Hematopoietic multipotent progenitor cell treated with erythropoietin and hydrocortisone succinate and interleukin-3 and kit ligand, for 15 days (in vitro differentiated cells): Measurements from ENCODE around the gene CELF2.

Experiments used
- DNase-seq: peaks from one replicate; pipeline ENCODE4 v3.0.0-alpha.2; 2015; ENCODE audit warnings: low spot score

CELF2 gene

DNA sequence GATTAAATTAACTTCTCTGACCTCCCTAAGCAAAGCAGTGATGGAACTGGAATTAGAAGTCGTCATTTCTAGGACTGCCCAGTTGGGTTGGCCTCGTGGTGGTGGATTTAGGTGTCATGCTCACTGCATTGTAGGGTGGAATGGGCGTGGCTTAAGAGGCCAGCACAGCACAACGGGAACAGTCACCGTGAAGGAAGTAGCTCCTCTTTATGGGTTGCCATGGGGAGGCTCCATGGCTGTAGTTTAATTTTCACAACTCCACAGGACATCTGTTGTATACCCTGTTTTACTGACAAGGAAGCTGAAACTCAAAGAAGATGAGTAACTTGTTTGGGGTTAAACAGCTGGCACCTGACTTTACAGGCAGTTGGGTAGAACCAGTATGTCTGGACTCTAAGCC lies 208.3 kb downstream of the CELF2 start:
- no peak for DNase-seq

DNA sequence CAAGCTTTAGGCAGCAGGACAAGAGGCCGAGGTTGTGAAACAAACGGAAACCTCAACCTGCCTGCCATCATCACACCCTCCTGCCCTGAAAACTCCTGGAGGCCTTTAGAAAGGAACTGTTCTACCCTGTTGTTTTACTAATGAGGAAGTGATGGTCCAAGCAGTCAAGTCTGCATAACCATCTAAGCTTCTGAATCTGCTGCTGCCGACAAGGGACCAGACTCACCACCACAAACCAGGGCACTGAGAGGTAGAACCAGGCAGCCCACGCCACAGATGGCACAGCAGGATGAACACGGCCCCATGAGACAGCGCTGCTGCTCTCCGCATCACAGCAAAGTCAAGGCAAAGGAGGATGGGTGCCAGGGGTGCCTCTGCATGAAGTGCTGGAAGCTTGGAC lies 209.4 kb downstream of the CELF2 start:
- no peak for DNase-seq

DNA sequence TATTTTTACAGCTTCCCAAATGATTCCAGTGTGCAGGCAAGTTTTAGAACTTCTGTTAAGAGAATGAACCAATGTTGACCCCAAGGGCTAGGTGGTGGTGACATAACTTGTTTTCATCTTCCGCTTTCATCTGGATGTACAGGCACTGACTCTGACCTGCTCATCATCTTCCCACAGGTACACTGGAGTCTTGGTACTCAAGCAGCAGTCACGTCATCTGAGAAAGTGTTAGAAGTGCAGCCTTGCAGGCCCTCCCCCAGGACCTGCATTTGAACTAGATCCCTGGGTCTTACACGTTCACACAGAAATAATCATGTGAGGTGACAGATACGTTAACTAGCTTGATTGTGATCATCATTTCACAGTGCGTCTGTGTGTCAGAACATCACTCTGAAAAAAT lies 212.2 kb downstream of the CELF2 start:
- DNase-seq = no peak

DNA sequence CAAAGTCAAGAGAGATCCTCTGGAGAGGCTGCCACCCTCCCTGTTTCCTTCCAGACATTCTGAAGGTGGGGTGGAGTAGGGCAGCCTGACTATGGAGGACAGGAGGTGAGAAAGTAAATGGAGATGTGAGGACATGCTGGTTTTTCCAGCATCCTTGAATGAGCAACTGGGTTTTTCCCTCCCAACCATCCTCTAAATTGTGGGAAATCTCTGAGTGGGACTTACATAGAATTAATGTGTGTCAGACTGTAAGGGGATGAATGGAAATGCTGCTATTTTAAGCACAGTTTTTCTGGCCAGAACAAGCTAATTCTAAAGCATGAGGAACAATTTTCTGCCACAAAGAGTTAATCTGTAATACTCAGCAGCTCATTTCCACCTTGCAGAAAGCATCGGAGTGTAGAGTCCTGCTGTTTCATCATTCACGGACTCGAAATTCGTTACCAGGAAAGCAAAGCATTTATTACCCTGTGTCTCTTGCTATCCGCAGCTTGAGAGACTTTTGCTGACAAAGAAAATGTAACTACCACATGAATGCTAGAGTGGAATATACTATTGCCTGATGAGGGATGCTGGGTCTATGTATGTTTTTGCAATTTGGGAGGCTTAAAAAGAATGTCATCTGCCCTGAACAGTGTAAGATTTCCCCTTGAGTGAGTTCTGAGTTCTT lies 213.0 kb downstream of the CELF2 start:
- no peak for DNase-seq

DNA sequence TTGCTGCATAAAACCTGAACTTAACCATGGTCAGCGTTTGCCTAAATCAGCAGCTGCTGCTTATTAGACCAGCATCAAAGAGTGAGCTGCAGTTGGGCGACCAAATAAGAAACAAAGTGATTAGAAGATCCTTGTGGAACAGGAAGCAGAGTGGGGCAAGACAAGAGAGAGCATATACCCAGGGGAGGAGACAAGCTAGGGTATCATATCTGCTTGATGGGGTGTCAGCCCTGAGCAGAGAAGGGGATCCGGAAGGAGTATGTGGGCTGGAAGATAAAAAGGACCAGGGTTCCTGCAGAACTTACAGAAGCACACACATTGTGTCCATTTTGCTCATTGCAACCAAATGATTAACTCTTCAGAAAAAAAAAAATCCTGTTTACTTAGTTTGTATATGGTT lies 213.6 kb downstream of the CELF2 start:
- DNase-seq = no peak

DNA sequence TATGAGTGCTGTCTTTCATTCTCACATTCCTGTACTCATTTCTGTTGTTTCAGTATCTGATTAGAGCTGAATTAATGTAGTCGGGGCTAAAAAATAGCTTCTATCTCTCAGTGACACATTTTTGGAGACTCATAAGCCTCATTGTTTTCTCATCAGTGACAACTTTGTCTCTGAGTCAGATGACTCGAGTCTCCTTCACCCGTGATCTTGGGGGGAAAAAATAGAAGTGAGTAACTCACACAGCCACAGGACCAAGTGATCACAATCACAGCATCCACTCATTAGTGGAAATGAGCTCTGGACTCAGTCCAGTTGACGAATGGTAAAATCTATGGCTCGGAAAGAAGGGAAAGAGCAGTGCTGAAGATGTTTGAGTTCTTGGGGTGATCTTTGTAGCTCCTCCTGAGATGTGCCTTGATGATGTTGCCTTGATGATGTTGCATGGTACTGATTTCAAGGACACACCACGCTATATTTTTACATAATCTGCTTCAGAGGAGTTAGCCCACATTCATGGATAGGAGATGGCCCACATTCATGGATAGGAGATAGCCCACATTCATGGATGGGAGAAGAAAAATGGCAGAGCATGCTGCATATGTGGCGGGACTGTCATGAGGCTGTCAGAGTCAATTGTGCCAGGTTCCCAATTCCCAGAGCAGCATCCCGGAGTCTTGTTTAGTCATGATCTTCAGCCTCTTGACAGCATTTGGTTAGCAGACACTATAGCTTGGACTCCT lies 214.7 kb downstream of the CELF2 start:
- no peak for DNase-seq

DNA sequence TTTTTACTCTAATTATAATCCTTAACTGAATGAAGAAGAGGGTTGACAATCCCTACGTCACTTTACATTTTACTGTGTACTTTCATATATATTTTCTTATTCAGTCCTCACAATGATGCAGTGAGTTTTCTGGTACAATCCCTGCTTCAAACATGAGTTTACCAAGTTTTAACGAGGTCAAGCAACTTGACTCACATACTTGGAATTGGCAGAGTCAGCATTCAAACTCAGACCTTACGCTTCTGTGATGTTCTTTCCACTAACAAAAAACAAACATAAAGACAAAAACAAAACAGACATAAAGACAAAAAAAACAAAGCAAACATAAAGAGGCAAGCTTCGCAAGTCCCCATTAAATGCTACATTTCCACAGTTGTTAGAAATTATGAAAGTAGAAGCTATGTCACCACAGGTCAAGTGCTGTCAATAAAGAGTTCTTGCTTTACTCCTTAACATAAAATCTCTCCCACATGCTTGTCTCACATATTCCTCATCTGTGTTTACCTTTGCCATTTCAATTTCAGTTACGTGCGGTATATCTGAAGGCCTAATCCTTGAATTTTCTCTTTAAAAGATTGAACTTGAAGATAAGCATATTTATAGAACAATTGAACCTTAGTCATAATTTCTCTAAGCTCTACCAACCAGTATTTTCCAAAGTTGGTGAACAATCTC lies 217.3 kb downstream of the CELF2 start:
- DNase-seq = no peak

DNA sequence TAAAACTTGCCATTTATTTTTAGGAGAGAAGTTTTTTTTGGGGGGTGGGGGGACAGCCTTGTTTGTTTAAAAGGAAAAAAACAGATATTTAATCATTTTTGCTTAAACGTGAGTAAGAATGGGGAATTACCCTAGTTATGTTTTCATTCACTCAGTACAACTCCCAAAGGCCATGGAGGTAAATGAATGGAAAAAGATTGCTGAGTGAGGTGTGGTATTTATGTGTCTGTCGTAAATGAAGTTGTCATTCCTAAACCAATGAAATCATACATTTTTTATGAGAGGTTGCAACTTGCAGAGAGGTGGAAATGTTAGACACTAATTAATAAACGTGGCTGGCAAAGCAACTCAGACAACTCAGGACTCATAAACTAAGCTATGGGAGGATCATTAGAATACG lies 218.1 kb downstream of the CELF2 start:
- no peak for DNase-seq

DNA sequence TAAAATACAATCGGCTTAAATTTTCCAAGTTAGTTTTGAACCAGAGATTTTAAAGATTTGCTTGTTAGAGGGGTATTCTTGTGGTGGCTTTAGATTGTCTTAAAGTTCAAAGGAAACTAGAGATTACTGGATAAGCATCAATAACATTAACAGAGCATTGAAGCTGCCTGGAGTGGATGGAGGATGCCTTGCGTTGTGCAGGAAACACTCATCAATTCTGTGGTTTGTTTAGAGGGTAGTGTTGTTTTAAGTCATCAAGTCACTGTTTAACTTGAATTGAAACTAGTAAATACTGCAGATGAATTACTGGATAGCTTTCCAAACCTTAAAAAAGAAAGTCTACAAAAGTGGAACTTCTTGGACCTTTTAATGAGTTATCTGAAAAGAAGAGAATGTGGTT lies 218.6 kb downstream of the CELF2 start:
- DNase-seq = no peak

DNA sequence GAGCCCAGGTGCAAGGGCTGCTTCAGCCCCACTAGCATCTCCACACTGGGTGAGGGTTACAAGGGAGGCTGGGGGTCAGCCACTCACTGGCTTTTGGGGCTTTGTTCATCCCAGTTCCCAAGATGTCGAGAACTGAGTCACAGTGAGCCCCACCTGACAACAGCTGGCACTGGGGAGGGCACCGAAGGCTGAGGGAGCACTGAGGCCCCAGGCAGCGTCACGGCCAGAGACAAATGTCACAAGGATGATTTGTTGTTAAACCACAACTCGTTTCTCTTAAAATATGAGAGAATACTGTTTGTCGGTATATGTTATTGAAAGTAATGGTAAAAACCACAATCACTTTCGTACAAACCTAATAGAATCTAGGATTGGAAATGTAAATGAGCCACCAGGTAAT lies 219.9 kb downstream of the CELF2 start:
- no peak for DNase-seq

DNA sequence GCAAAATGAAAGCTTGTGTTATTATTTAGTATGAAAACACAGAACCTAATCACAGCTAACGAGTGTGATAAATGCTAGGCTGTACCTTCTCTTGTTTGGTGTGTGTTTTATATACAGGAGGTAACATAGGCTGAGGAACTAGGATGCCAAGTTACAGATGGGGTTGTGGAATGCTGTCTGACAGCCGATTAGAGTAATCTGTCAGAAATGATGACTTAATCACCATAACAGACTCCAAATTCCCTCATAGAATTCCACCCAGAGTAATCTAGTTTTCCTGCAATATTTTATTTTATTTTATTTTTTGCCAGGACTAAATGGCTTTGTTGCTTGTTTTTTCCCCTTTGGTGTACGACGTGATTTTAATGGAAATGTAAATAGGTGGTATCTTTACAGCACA lies 221.2 kb downstream of the CELF2 start:
- DNase-seq = no peak

DNA sequence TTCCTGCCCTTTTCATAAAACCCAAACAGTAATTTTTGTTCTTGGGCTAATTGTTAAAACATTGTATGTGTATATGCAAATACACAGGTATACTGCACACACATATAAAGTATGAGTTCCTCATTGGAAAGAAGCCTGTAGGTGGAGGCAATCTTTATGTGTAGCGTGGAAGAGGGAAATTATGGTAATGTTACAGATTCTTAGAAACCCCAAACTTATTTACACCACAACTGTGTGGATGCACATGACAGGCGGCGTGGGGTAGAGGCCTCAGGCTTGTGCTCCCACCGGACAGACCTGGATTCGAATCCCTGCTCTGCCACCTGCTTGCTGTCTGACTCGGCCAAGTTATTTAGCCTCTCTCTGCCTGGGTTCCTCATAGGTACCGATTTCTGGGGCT lies 223.0 kb downstream of the CELF2 start:
- no peak for DNase-seq

DNA sequence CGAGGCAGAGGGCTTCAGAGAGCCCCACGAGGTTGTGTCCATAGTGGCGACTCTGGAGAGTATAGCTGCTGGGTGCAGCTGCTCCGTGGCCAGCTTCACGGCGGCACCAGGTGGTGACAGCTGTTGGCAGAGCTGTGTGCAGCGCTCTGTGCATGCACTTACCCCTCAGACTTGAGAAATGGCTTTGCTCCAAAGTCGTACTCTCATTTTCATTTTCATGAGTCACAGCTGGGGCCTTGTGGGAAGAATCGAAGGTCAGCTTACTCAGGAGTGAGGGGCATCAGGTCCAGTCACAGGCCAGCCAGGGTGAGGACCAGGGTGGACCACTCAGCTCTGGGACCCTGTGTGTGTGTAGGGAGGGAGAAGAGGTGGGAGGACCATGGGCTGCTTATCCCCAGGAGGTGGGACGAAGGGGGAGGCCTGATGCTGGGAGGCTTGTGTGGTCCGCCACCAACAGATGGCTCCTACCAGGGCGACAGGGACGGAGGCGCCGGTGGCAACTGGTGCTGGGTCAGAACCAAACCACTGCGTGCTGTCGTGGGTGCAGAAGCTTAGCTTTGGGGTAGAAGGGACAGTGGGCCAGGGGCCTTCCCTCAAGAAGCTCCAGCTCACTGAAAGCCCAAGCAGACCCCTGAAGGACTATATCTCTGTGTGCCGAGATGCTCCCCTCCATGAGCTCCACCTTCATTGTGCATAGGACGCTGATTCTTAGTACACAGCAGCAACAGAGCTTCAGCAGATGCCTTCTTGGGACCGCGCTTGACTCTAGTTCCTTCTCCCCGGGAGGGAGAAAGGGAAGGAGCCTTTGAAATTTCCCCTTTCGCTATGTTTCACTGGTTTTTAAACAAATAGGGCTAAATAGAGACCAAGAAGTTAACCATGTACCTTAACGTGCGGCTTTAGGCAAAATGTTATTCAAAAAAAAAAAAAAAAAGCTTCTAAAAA lies 225.0 kb downstream of the CELF2 start:
- no peak for DNase-seq

DNA sequence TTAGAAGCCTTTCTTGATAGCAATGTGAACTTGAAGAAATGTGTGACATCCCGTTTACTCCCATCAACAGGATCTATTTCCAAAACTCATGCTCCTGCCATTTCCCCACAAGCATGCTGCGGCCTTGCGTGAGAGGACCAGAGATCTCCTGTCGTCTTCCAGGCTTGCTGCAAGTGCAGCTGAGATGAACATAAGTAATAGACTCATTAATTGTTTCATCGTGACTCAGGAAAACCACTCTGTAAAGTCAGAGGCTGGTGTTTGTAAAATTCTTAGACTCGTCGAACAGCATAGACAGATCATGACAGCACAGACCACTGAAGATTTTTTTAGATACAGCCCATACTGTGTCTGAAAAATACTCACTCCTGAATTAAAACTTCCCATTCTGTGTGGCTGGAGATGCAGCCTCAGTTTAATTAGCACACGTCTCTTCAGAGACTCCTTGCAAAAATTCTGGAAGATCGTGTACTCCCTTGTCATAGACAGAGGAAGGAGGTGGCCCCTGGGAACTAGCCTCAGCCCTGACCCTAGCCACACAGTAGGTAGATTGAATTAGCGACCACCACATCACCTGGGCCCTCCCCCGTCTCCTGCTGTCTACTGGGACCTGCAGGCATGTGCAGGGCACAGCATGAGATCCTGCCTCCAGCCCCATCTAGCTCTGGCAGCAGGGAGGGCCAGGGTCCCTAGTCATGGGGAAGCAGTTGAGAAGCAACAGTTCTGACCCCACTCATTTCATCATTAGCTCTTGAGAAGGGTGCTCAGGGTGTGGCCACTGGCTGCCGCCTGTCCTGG lies 226.0 kb downstream of the CELF2 start:
- no peak for DNase-seq

DNA sequence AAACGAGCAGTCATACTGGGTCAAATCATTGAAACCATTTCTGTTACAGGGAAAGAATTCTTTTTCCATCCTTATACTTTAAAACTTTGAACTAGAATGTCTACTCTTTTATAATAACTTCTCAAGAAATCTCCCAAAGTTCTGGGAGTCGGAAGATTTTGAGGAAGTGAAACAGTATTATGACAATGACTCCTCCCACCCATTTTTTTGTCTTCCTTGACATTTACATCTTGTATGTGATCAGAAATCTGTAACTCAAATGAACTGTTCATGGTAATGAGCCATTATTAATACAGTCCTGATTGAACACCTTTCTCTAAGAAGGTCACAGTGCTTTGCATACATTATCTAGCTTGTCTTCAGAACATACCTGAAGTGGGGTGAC lies 227.4 kb downstream of the CELF2 start:
- DNase-seq = no peak

DNA sequence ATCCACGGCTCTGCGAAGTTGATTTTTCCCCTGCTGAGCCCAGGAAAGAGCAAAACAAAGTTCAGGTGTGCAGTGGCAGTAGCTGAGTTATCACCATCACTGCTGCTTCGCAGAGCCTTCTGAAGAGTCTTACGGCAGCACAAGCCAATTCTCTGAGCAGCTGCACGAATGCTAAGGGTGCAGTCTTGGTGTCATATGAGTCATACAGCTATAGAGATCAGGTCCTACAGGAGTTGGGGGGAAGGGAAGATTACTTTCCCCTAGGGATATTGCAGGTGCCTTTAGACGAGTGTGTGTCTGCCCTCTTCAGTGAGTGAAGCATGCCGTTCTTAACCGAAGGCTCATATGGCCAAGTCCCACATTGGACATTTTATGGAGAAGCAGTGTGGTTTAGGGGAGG lies 227.8 kb downstream of the CELF2 start:
- no peak for DNase-seq

DNA sequence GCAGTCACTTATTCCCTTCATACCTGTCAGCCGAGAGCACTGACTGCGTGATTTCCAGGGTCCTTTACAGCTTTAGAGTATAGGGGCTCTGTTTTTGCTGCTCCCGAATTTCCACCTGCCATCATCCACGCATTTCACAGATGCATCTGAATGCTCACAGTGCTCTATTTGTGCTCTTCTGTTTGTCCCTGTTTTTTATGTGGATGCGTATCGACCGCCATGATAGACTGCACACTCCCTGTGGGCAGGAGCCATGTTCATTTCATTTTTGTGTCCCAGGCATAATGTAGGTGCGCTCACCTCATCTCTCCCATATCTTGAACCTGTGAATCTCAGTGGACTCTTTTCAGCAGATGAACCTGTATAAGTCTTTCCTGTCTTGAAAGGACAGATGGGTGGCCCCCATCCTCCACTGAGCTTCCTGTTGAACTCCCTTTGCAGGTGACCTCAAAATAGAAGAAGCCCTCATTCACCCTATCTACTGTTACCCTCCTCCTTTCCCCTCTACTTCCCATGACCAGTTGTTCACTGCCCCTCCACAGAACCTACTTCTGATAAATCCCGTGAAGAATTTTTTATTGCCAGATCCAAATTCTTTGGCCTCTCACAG lies 228.4 kb downstream of the CELF2 start:
- DNase-seq = no peak

DNA sequence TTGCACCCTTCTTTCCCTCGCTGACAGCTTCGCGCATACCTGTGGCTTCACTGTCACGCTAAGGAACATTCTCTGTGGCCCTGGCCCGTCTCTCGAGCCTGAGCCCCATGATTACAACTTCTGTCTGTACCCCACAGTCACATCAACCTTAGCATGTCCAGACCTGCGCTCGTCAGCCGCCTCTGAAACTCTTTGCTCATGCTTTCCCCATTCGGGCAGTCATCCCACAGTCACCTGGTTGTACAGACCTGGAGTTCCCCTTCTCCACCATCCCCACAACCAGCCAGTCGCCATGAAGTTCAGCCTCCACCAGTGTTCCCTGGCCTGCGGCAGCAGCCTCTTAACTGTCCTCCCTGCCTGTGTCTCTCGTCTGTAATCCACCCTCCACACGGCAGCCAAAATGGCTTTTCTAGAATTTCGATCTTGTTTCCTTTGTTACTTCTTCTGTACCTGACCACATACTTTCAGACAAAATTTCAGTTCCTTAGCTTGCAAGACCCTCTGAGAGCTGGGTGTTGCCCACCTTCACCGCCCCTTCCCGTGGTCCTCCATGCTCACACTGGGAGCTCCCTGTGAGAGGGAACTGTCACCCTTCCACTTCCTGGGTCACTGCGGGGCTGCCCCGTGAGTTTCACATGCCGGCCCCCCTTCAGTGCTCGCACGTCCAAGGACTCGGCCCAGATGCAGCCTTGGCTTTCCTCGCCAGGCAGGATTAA lies 229.2 kb downstream of the CELF2 start:
- DNase-seq = no peak

DNA sequence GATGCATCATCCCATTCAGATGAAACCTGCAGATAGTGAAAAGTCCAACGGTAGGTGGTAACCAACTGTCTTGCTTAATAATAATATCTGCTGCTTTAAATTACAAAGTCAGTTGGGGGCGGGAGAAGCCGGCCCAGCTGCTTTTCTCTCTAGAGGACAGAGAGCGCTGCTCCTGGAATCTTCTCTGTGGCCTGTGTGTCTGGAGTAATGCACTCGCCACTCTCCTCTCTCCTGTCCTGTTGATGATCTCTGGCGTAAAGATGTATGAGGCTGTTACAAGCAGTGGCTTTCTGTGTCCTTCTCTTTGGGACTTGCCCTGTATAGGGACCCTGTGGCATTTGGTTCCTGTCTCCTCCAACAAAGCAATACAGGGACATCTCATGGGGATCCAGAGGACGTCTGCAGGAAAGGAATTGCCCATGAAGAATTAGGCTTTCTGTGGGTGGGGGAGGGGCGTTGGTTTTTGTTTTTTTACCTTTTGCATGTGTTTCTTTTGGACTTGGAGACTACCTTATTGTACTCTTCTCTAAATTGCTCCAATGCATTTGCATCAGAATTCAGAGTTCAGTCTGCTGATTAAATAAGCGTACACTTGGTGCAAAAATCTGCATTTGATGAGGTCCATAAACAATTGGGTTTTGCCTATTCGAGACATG lies 231.6 kb downstream of the CELF2 start:
- no peak for DNase-seq

DNA sequence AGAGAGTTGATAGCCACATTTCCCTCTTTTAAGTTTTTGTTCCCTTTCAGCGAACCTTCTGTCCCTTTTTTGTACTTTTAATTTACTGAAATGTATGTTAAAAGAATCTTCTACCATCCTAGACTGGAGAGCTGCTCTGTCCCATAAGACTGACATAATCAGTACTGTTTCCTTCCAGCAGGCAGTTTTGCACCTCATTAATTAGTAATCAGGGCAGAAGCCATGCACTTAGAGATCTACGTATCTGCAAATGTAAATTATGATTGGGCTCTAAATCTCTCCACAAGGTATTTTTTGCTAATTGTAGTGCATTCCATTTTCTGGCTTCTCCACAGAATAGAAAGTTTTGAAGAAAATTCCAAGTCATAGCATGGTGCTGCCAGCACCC lies 232.1 kb downstream of the CELF2 start:
- no peak for DNase-seq
